MCF 10A (cell line): ENCODE measurements around the gene FAM181A. TPM values are rescaled to one million over a fixed set of nuclear protein-coding genes. Genes with fewer than 3 reads are reported as not detected.

Source experiments
- BruUV-seq: library from RNA; stranded (reverse); fragments of 400-500 nt; replicated peaks from 2 replicates; lab custom pipeline; 2021; lab: Mats Ljungman, UMichigan
- CTCF ChIA-PET: fragments of 300-600 bp; sonication (Branson Sonifier 250); formaldehyde crosslinking; extraction: SDS; loops from one replicate; lab custom pipeline; 2021; ENCODE audit warnings: antibody characterized with exemption, inconsistent platforms; lab: Yijun Ruan, JAX
- POLR2A ChIA-PET: fragments of 300-600, 350-650 bp; sonication (Branson Sonifier 250); formaldehyde crosslinking; extraction: SDS; loops from one replicate; lab custom pipeline; 2020; ENCODE audit warnings: antibody characterized with exemption, inconsistent platforms; lab: Yijun Ruan, JAX
- DNase-seq: peaks from one replicate; pipeline ENCODE4 v3.0.0-alpha.2; 2018; ENCODE audit not compliant: unreplicated experiment
- H3K27ac Mint-ChIP-seq: one replicate; pipeline ENCODE4 v1.8.0; 2022; ENCODE audit warnings: mild to moderate bottlenecking, low read depth, mixed read lengths; ENCODE audit not compliant: unreplicated experiment
- H3K27me3 Mint-ChIP-seq: one replicate; pipeline ENCODE4 v1.8.0; 2022; ENCODE audit warnings: mixed read lengths; ENCODE audit not compliant: insufficient read depth, unreplicated experiment
- H3K36me3 Mint-ChIP-seq: one replicate; pipeline ENCODE4 v1.8.0; 2022; ENCODE audit warnings: mild to moderate bottlenecking, moderate library complexity, mixed read lengths; ENCODE audit not compliant: insufficient read depth, unreplicated experiment
- H3K4me1 Mint-ChIP-seq: one replicate; pipeline ENCODE4 v1.8.0; 2022; ENCODE audit warnings: mixed read lengths; ENCODE audit not compliant: insufficient read depth, unreplicated experiment
- H3K4me3 Mint-ChIP-seq: one replicate; pipeline ENCODE4 v1.8.0; 2022; ENCODE audit warnings: mild to moderate bottlenecking, moderate library complexity, mixed read lengths; ENCODE audit not compliant: unreplicated experiment
- H3K9me3 Mint-ChIP-seq: one replicate; pipeline ENCODE4 v1.8.0; 2022; ENCODE audit warnings: mixed read lengths; ENCODE audit not compliant: unreplicated experiment
- CTCF ChIP-seq: fragments of 200-600 bp; IDR thresholded peaks from one replicate; pipeline ENCODE4 v1.8.0; 2022; ENCODE audit warnings: antibody characterized with exemption, mild to moderate bottlenecking; ENCODE audit not compliant: unreplicated experiment
- intact Hi-C: fragments of 100-400 bp; cut with micrococcal nuclease; formaldehyde crosslinking; loops from 2 replicates; pipeline ENCODE4 v1.14.1; 2022
- total RNA-seq: library from RNA; stranded (reverse); gene quantifications from 2 replicates; pipeline ENCODE4 v1.2.3, GENCODE V29; 2022

FAM181A gene
- total RNA-seq, 1 experiment from 2014 or later = not detected

GRCh38 chr14:93928184-93929047, 1.3 kb downstream of the FAM181A start:
- H3K4me1 Mint-ChIP-seq = no peaks in the 10 kb centered on the region
- H3K27me3 Mint-ChIP-seq = no peaks in the 10 kb centered on the region
- no peak overlapping the region for H3K27ac Mint-ChIP-seq
- no peak for TF ChIP-seq CTCF
- ChIA-PET POLR2A (no interaction called here), CTCF (interaction anchor here (0.7 kb wide), 1 partner anchor 110 kb away, joined by 5 read pairs; no protein-coding TSS in a partner anchor)
- intact Hi-C loops = no loop called here
- H3K4me3 Mint-ChIP-seq = no peak overlapping the region
- H3K9me3 Mint-ChIP-seq = no peaks in the 10 kb centered on the region
- H3K36me3 Mint-ChIP-seq = no peaks in the 10 kb centered on the region
- DNase-seq = no peak
- no TSS peak for BruUV-seq

DNA sequence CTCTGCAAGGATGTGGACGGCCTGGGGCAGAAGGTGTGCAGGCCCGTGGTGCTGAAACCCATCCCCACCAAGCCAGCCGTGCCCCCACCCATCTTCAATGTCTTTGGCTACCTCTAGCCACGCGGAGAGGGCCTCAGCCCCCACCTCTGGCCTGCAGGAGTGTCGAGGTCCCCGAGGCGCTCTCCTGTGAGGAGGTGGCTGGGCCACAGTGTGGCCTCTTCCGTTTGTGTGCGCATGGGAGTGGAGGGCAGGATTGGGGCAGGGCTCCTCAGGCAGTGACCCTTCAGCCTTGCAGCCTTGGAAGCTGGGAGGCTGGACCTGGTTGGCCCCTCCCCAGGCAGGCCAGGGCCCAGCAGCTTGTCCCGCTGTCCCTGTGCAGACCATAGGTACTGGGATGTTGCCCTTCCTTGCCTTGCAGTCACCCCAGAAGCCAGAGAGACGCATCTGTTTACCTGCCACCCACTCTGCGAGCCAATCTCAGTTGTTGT, 1.9 kb downstream of the FAM181A start:
- CTCF ChIA-PET = no interaction called here
- H3K27me3 Mint-ChIP-seq = no peaks in the 10 kb centered on the region
- no peaks in the 10 kb centered on the region for H3K4me1 Mint-ChIP-seq
- H3K9me3 Mint-ChIP-seq = no peaks in the 10 kb centered on the region
- BruUV-seq = no TSS peak
- H3K27ac Mint-ChIP-seq = no peak overlapping the region
- intact Hi-C loops = no loop called here
- no peak overlapping the region for H3K4me3 Mint-ChIP-seq
- POLR2A ChIA-PET = no interaction called here
- DNase-seq = no peak
- no peaks in the 10 kb centered on the region for H3K36me3 Mint-ChIP-seq
- no peak for TF ChIP-seq CTCF

DNA sequence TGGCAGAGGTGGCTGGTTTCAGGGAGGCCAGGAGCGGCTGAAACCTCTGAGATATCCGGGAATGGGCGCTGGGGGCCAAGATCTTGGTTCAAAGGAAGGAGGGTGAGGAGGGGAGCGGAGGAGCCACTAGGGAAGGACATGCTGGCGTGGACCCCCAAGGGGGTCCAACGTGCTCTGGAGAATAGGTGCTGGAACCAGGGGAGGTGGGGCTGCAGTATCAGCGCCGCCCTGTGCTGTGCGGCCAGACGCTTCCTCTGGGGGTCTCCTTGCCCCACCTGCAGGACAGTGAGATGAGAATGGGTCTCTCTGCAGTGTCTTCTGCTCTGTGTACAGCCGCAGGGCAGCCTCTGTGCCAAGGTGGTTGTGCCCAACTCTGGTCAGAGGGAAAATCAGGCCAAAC, 2.5 kb downstream of the FAM181A start:
- no peaks in the 10 kb centered on the region for H3K36me3 Mint-ChIP-seq
- intact Hi-C loops = no loop called here
- H3K4me1 Mint-ChIP-seq = no peaks in the 10 kb centered on the region
- H3K27ac Mint-ChIP-seq = no peak overlapping the region
- CTCF ChIA-PET = interaction anchor here (0.6 kb wide), 1 partner anchor 106 kb away, joined by 3 read pairs; no protein-coding TSS in a partner anchor
- TF ChIP-seq CTCF = no peak
- H3K4me3 Mint-ChIP-seq = no peak overlapping the region
- DNase-seq = no peak
- BruUV-seq = no TSS peak
- no peaks in the 10 kb centered on the region for H3K9me3 Mint-ChIP-seq
- POLR2A ChIA-PET = no interaction called here
- H3K27me3 Mint-ChIP-seq = no peaks in the 10 kb centered on the region

- Mint-ChIP-seq H3K27ac (no peak overlapping the region), H3K36me3 (no peaks in the 10 kb centered on the region), H3K27me3 (no peaks in the 10 kb centered on the region), H3K4me1 (no peaks in the 10 kb centered on the region), H3K9me3 (no peaks in the 10 kb centered on the region), H3K4me3 (no peak overlapping the region)
- ChIA-PET CTCF (interaction anchor here (0.6 kb wide), 1 partner anchor 105 kb away, joined by 3 read pairs; no protein-coding TSS in a partner anchor), POLR2A (no interaction called here)
- TF ChIP-seq CTCF = no peak
- no TSS peak for BruUV-seq
- DNase-seq = no peak
- intact Hi-C loops = no loop called here
Measured at GRCh38 chr14:93930296-93930988, 3.3 kb downstream of the FAM181A start.
